Keratinocyte (primary cell): ENCODE data around the gene FAM169A. TPM values are rescaled to one million over a fixed set of nuclear protein-coding genes. Genes with fewer than 3 reads are reported as not detected.
A peak's percentile ranks its signal among the peaks of the same experiment; 100 is the strongest.

Experiments used
- DNase-seq: peaks from one replicate; pipeline ENCODE4 v3.0.0-alpha.2; 2011; ENCODE audit warnings: low read depth, missing footprints, low spot score
- FAIRE-seq: peaks from 2 replicates; lab custom pipeline; 2011; peaks lifted over from hg19 to GRCh38; lab: Jason Lieb, UNC
- H2AFZ ChIP-seq: 2 replicates; pipeline ENCODE4 v1.6.0; 2012; ENCODE audit warnings: low read length, control low read depth, inconsistent platforms; ENCODE audit not compliant: control insufficient read depth
- H3K27ac ChIP-seq: 2 replicates; pipeline ENCODE4 v1.5.1; 2011; ENCODE audit warnings: low read length; ENCODE audit not compliant: control insufficient read depth, insufficient read depth
- H3K27me3 ChIP-seq: 3 replicates; pipeline ENCODE4 v1.6.0; 2011; ENCODE audit warnings: low read length; ENCODE audit not compliant: control insufficient read depth, insufficient read depth; ENCODE audit errors: extremely low read depth
- H3K36me3 ChIP-seq, 2 experiments: 2 replicates in 1 of 2; 3 replicates in 1 of 2; pipeline ENCODE4 v1.5.1; 2011; ENCODE audit warnings: low read length in 2 of 2, mild to moderate bottlenecking in 1 of 2; ENCODE audit not compliant: control insufficient read depth in 2 of 2, insufficient read depth in 2 of 2; ENCODE audit errors: extremely low read depth in 1 of 2
- H3K4me1 ChIP-seq: 3 replicates; pipeline ENCODE4 v1.5.1; 2011; ENCODE audit warnings: low read length; ENCODE audit not compliant: control insufficient read depth, insufficient read depth; ENCODE audit errors: extremely low read depth
- H3K4me2 ChIP-seq: 3 replicates; pipeline ENCODE4 v1.6.0; 2011; ENCODE audit warnings: low read depth, low read length; ENCODE audit not compliant: control insufficient read depth, insufficient read depth; ENCODE audit errors: extremely low read depth
- H3K4me3 ChIP-seq, 3 experiments: fragments of 200-600 bp in 1 of 3; sonication (generic) in 1 of 3; 2 replicates in 2 of 3; 3 replicates in 1 of 3; pipeline ENCODE4 v1.5.1; 2011 to 2016; ENCODE audit warnings: low read length in 3 of 3, mild to moderate bottlenecking in 3 of 3, control low read depth in 2 of 3, inconsistent platforms in 1 of 3, low read depth in 1 of 3, mixed read lengths in 1 of 3, mixed run types in 1 of 3, moderate library complexity in 1 of 3; ENCODE audit not compliant: control insufficient read depth in 2 of 3, insufficient read depth in 2 of 3; ENCODE audit errors: extremely low read depth in 1 of 3
- H3K79me2 ChIP-seq: 2 replicates; pipeline ENCODE4 v1.6.0; 2012; ENCODE audit warnings: low read length; ENCODE audit not compliant: control insufficient read depth, insufficient read depth
- H3K9ac ChIP-seq: 3 replicates; pipeline ENCODE4 v1.6.0; 2011; ENCODE audit warnings: low read length; ENCODE audit not compliant: control insufficient read depth, insufficient read depth; ENCODE audit errors: extremely low read depth
- H3K9me1 ChIP-seq: 3 replicates; pipeline ENCODE4 v1.6.0; 2011; ENCODE audit warnings: low read length; ENCODE audit not compliant: control insufficient read depth, insufficient read depth; ENCODE audit errors: extremely low read depth
- H3K9me3 ChIP-seq: 2 replicates; pipeline ENCODE4 v1.5.1; 2012; ENCODE audit warnings: low read depth, low read length; ENCODE audit not compliant: control insufficient read depth
- H4K20me1 ChIP-seq: 3 replicates; pipeline ENCODE4 v1.6.0; 2011; ENCODE audit warnings: low read length; ENCODE audit not compliant: control insufficient read depth, insufficient read depth; ENCODE audit errors: extremely low read depth
- CTCF ChIP-seq, 3 experiments: IDR thresholded peaks in 1 of 3; conservative IDR thresholded peaks in 1 of 3; optimal IDR thresholded peaks in 1 of 3; 2 replicates in 2 of 3; 3 replicates in 1 of 3; pipeline versions ENCODE3 to v1.5.1; 2011; ENCODE audit warnings: low read length in 3 of 3, mild to moderate bottlenecking in 3 of 3, moderate library complexity in 2 of 3, control low read depth in 1 of 3, inconsistent platforms in 1 of 3; ENCODE audit not compliant: insufficient read depth in 2 of 3; ENCODE audit errors: extremely low read depth in 1 of 3
- EZH2 ChIP-seq: IDR thresholded peaks from one replicate; pipeline ENCODE4 v1.6.1; 2012; ENCODE audit warnings: inconsistent platforms, mild to moderate bottlenecking, low read length, moderate library complexity
- dilution Hi-C: fragments of 300-500 bp; cut with MboI; formaldehyde crosslinking; loops from one replicate; pipeline ENCODE4 v1.7.0; 2020; ENCODE audit warnings: low sequenced_read_pairs; ENCODE audit not compliant: extremely low pct_ligation_motif_present
- polyA plus RNA-seq, 5 experiments: library from polyadenylated mRNA; depleted of rRNA in 3 of 5; stranded (reverse) in 3 of 5; stranded (forward) in 1 of 5; unstranded in 1 of 5; fragments of >200 nt; gene quantifications; 1 replicate in 1 of 5; 2 replicates in 3 of 5; 3 replicates in 1 of 5; pipeline versions ENCODE4 v1.2.1 to v1.2.3, GENCODE V29; 2011 to 2012; ENCODE audit warnings: missing spikeins in 2 of 5, low read depth in 1 of 5, low replicate concordance in 1 of 5

The FAM169A gene
- polyA plus RNA-seq, 1 donor (not counting 4 experiments of a cell fraction or from before 2014, with no cell fraction given), result 13.1 TPM

- H3K9ac ChIP-seq, result no peak overlapping the region
Observed at GRCh38 chr5:74778609-74779008, 87.6 kb downstream of the FAM169A start.

GRCh38 chr5:74772359-74772758, 93.8 kb downstream of the FAM169A start:
- Histone ChIP-seq H3K4me2 (no peak overlapping the region), H3K27ac (peak overlapping the region; percentile 38), H3K9me3 (no peaks in the 10 kb centered on the region), H3K4me3 (no peak overlapping the region), H3K27me3 (no peaks in the 10 kb centered on the region), H3K36me3 (peaks cover 8 to 22% of the 10 kb centered on the region in 2 experiments), H2AFZ (no peak overlapping the region), H3K79me2 (peaks cover 16% of the 10 kb centered on the region), H3K4me1 (peaks cover 9% of the 10 kb centered on the region), H3K9me1 (no peaks in the 10 kb centered on the region), H4K20me1 (no peaks in the 10 kb centered on the region), H3K9ac (no peak overlapping the region)
- TF ChIP-seq CTCF (optimal IDR thresholded peaks at IDR 0.05 in 1 of 3, IDR thresholded peaks at IDR 0.05 in 1 of 3, conservative IDR thresholded peaks at IDR 0.05 in 1 of 3; ENCODE audit: extremely low read depth in 1 of 3, insufficient read depth in 2 of 3, low read length in 3 of 3), result no peak
- TF ChIP-seq EZH2, result no peak
- FAIRE-seq (no peak), DNase-seq (no peak)
- dilution Hi-C loops, result no loop called here

More at GRCh38 chr5:74778609-74779008, 87.6 kb downstream of the FAM169A start:
- Histone ChIP-seq H2AFZ (no peak overlapping the region), H3K79me2 (no peaks in the 10 kb centered on the region), H4K20me1 (no peaks in the 10 kb centered on the region), H3K36me3 (peaks cover 3 to 12% of the 10 kb centered on the region in 2 experiments), H3K9me3 (no peaks in the 10 kb centered on the region), H3K27me3 (no peaks in the 10 kb centered on the region), H3K9me1 (no peaks in the 10 kb centered on the region), H3K4me2 (no peak overlapping the region), H3K4me1 (no peaks in the 10 kb centered on the region), H3K4me3 (no peak overlapping the region), H3K27ac (no peak overlapping the region)
- dilution Hi-C loops, result no loop called here
- no peak for TF ChIP-seq CTCF (optimal IDR thresholded peaks at IDR 0.05 in 1 of 3, IDR thresholded peaks at IDR 0.05 in 1 of 3, conservative IDR thresholded peaks at IDR 0.05 in 1 of 3; ENCODE audit: extremely low read depth in 1 of 3, insufficient read depth in 2 of 3, low read length in 3 of 3)
- no peak for DNase-seq
- FAIRE-seq, result no peak
